HG03280 (cell line): Measurements from ENCODE around the gene GATD1.
"Not testable (repeated sequence)": the region's sequence is repeated elsewhere in the genome, so short reads cannot be mapped to it uniquely, and the experiment has no call there.

ENCODE experiments used
- ATAC-seq: cut with Tn5 transposase; IDR thresholded peaks from one replicate; pipeline ENCODE4 v1.9.1; 2021; ENCODE audit warnings: mild to moderate bottlenecking, moderate library complexity; ENCODE audit not compliant: unreplicated experiment

GATD1 gene

GRCh38 chr11:765025-765801 is 12.1 kb downstream of the GATD1 start:
- no peak for ATAC-seq

- ATAC-seq = no peak
Observed at GRCh38 chr11:764322-765024, 12.8 kb downstream of the GATD1 start.

GRCh38 chr11:763549-764321 is 13.6 kb downstream of the GATD1 start:
- no peak for ATAC-seq

DNA sequence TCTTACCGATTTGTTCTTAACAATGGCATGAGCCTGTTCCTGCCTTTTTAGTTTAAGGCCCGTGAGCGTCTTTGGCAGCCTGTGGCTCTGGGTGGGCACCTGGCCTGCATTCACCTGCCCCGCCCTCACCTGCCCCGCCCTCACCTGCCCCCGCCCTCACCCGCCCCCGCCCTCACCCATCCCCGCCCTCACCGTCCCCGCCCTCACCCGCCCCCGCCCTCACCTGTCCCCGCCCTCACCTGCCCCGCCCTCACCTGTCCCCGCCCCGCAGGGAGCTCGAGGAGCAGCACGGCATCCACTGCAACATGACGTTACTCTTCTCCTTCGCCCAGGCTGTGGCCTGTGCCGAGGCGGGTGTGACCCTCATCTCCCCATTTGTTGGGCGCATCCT is 14.2 kb downstream of the GATD1 start:
- no peak for ATAC-seq

GRCh38 chr11:762421-763072 is 14.7 kb downstream of the GATD1 start:
- ATAC-seq = no peak

GRCh38 chr11:761526-762108 is 15.7 kb downstream of the GATD1 start:
- ATAC-seq = no peak

DNA sequence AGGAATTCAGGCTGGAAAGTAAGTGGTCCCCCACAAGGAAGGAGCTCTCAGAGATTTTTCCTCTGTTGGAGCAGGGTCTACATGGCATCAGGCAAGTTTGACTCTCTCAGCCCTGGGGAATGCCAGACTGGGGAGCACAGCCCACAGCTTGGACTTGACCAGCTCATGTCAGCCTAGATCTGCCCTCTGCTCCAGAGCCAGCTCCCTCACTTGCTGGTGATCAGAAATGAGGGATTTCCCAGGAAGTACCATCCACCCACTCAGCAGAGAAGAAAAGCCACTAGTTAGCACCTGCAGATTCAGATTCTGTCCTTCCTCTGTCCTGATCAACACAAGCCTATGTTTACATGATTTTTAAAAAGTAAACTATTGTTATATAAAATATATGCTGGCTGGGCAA is 17.1 kb downstream of the GATD1 start:
- ATAC-seq = no peak

- ATAC-seq = no peak
Observed at GRCh38 chr11:749731-750130, 27.6 kb downstream of the GATD1 start.

DNA sequence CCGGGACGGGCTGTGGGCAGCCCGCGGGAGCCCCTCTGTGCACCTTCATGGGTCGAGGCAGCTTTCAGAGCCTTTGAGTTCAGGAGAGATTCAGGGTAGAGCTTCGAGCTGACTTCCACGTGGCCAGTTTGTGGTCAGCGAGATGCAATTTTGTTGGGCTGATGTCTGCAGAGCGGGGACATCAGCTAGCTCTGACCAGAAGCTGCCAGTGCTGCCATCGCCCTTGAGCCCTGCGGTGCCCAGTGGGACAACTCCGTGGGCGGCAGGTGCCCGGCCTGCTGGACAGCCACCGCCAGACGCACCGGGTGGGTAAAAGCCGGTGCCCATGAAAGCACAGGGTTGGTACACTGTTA is 29.3 kb downstream of the GATD1 start:
- ATAC-seq = no peak

DNA sequence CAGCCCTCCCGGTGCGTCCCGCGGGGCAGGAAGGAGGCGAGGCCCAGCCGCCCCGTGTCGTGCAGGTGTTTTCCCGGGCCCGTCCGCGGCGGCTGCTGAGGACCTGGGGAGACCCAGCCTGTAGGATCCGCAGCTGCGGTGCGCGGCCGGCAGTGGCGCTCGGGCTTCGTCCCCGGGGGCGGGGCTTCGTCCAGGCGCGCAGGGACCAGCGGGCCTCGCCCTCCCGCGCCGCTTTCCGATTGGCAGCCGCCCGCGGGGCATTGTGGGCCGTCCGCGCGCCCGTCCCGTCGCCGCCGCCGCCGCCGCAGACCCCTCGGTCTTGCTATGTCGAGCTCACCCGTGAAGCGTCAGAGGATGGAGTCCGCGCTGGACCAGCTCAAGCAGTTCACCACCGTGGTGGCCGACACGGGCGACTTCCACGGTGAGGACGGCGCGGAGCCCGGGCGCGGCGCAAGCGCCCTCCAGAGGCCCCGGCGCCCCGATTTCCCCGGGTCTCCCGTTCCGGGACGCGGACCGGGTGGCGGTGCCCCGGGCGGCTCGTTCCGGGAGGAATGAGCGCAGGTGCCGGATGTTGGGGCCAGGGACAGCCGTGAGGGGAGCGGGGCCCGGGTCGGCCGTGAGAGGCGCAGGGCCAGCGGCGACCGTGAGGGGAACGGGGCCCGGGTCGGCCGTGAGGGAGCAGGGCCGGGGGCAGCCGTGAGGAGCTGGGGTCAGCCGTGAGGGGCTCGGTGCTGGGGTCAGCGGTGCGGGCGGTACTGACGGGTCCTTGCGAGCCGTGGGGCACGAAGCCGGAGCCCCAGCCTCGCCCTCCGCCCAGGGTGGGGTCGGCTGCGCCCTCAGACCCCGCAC is 29.9 kb downstream of the GATD1 start, which contains the start of gene TALDO1:
TSS of gene TALDO1 (plus strand) at position 307 of the 849 bp plus-strand sequence. CDS start at position 325, 18 bp downstream.
- peak; percentile 94 for ATAC-seq

DNA sequence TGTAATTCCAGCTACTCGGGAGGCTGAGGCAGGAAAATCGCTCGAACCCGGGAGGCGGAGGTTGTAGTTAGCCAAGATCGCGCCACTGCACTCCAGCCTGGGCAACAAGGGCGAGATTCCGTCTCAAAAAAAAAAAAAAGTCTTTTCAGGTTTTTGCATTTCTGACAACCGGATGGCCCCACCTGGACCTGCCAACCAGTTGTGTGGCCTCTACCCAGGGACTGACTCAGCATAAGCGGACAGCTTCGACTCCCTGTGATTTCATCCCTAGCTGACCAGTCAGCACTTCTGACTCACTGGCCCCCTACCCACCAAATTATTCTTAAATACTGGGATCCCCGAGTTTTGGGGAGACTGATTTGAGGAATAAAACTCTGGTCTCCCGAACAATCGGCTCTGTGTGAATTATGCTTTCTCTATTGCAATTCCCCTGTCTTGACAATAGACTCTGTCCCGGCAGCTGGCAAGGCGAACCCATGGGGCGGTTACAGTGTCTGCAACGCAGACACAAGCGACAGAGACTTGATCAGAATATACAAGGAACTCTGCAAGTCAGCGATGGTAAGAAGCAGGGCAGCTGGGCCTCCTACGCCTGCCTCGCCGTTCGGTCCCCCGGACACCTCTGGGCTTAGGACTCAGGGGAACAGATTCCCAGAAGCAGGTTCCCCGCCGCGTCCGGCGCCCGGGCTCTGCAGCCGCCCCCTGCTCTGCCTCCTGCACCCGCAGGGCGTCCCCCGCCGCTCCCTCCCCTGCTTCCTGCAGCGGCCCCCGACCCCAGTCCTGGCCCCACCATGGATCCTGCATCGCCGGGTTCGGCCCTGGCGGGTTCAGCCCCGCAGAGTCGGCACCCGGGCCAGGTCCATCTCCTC is 30.8 kb downstream of the GATD1 start:
- peak; percentile 8 for ATAC-seq

GRCh38 chr11:745428-745827 is 31.9 kb downstream of the GATD1 start:
- ATAC-seq = no peak

DNA sequence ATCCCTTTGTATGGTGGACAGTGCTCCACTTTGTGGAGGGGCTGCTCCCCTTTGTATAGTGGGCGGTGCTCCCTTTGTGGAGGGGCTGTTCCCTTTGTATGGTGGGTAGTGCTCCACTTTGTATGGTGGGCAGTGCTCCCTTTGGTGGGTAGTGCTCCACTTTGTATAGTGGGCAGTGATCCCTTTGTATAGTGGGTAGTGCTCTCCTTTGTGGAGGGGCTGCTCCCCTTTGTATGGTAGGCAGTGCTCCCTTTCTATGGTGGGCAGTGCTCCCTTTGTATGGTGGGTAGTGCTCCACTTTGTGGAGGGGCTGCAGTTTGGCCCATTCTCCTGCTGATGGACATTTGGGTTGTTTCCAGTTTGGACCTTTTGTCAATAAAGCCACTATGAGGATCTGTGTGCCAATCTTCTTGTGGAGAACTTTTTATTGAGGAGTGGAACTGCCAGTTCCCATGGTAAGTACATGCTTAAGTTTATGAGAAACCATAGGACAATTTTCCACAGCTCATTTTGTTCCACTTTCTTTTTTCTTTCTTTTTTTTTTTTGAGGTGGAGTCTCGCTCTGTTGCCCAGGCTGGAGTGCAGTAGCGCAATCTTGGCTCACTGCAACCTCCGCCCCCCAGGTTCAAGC is 34.6 kb downstream of the GATD1 start:
- ATAC-seq = no peak

DNA sequence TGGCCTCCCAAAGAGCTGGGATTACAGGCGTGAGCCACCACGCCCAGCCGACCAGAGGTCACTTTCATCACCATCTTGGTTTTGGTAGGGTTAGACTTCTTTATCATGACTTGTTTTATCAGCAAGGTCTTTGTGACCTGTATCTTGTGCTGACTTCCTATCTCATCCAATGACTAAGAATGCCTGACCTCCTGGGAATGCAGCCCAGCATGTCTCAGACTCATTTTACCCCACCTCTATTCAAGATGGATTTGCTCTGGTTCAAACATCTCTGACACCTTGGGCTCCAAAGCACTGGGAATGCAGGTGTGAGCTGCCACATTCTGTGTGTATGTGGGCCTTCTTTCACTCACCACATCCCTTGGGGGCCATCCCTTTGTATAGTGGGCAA is 35.1 kb downstream of the GATD1 start:
- ATAC-seq = no peak

DNA sequence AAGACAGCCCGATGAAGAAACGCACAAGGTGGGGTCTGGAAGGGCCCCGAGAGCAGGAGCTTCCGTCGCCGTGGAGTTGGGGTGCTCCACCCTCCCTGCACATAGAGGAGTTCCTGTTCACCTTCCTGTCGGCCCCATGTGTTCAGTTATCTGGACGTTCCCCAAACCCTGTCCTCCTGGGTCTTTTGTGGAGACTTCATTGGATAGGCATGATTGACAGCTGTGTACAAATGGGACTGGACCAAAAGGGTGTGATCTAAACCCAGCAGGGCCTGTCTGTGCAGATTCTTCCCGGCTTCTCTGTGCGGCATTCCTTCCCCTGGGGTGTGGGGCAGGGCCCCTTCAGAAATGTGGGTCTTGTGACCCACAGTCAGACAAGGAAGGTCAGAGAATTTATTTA is 39.4 kb downstream of the GATD1 start:
- not testable (repeated sequence) for ATAC-seq

DNA sequence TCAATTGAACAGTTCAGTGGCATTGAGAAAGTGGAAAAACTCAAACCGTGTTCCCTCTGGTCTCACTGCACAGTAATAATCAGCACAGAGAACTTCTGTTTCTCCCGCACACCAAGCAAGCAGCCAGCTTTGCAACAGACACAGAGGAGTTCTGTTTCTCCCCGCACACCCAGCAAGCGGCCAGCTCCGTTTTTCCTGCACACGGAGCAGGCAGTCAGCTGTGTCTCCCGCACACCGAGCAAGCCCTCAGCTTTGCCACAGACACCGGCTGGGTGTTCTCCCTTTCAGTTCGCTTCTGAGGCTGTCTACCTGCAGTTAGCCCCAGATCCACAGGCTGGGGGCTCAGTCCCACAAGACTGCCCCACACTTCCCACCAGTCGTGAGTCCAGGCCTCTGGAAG is 39.9 kb downstream of the GATD1 start:
- no peak for ATAC-seq

GRCh38 chr11:734541-734940 is 42.7 kb downstream of the GATD1 start:
- not testable (repeated sequence) for ATAC-seq

DNA sequence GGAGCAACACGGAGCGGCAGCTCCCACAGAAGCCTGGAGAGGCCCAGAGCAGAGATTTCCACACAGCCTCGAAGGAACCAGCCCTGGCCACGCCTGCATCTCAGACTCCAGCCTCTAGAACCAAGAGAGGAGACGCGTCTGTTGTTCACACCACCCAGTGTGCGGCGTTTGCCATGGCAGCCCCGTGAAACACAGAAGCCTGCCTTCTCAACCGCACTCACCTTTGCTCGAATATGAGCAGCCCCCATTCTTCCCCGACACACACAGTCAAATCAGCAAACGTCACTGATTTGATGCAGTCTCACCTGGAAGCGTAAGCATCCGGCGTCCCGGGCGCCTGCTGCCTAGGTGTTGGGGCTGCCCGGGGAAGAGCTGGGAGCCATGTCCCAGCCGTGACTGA is 44.2 kb downstream of the GATD1 start:
- ATAC-seq = no peak
